Heart right ventricle (tissue), 16 donors: ENCODE data around the gene RXRB. TPM values are rescaled to one million over a fixed set of nuclear protein-coding genes. Genes with fewer than 3 reads are reported as not detected.

ENCODE experiments used
- ATAC-seq, 8 donors: fragments of 200-7000 bp; cut with Tn5 transposase; one replicate each; pipeline ENCODE4 v1.9.1; 2020; ENCODE audit warnings: mild to moderate bottlenecking in 8 of 8, moderate library complexity in 8 of 8, moderate number of reproducible peaks in 1 of 8
- DNase-seq, 2 donors: peaks; one replicate each; pipeline ENCODE4 v3.0.0-alpha.2; 2020
- H3K27ac ChIP-seq, 10 donors: fragments of 200-600 bp; sonication (generic) in 2 of 10; one replicate each; pipeline versions ENCODE4 v1.5.0 to v1.8.0; 2020 to 2022; ENCODE audit warnings: mild to moderate bottlenecking in 3 of 10
- H3K27me3 ChIP-seq, 7 donors: fragments of 200-600 bp; one replicate each; pipeline ENCODE4 v1.8.0; 2021 to 2022; ENCODE audit warnings: mild to moderate bottlenecking in 2 of 7
- H3K36me3 ChIP-seq, 9 donors: fragments of 200-600 bp; sonication (generic) in 1 of 9; one replicate each; pipeline versions ENCODE4 v1.5.0 to v1.8.0; 2020 to 2022; ENCODE audit warnings: mild to moderate bottlenecking in 2 of 9
- H3K4me1 ChIP-seq, 9 donors: fragments of 200-600 bp; sonication (generic) in 1 of 9; one replicate each; pipeline versions ENCODE4 v1.5.0 to v1.8.0; 2020 to 2022; ENCODE audit warnings: mild to moderate bottlenecking in 4 of 9
- H3K4me3 ChIP-seq, 10 donors: fragments of 200-600 bp; sonication (generic) in 2 of 10; one replicate each; pipeline versions ENCODE4 v1.5.0 to v1.8.0; 2020 to 2022; ENCODE audit warnings: mild to moderate bottlenecking in 7 of 10, moderate library complexity in 2 of 10
- H3K9me3 ChIP-seq, 11 donors: fragments of 200-600 bp in 10 of 11; sonication (generic) in 2 of 11; one replicate each; pipeline versions ENCODE4 v1.5.0 to v1.8.0; 2013 to 2022; ENCODE audit warnings: mild to moderate bottlenecking in 2 of 11, control low read depth in 1 of 11, moderate library complexity in 1 of 11
- WGBS, 2 donors: extraction: QIAGEN DNeasy Blood & Tissue Kit; methylation state at CpG; one replicate each; pipeline ENCODE4 v1.1.7; 2013; ENCODE audit warnings: inconsistent platforms in 1 of 2; 5-methylcytosine and 5-hydroxymethylcytosine counted together
- intact Hi-C, 10 donors: fragments of 100-400 bp; cut with DNase I; formaldehyde crosslinking; loops; one replicate each; pipeline versions ENCODE4 v1.11.1 to v1.14.2; 2022
- polyA plus RNA-seq, 2 donors: library from polyadenylated mRNA; stranded (reverse); fragments of 200-250 nt; gene quantifications; one replicate each; pipeline ENCODE4 v1.2.3, GENCODE V29; 2013
- total RNA-seq, 10 donors: library from RNA; stranded (reverse); fragmentation: NEBNext Ultra II Directional in 3 of 10; extraction: Animal tissue kit (Norgen Biotek cat#: 25700) in 3 of 10; gene quantifications; one replicate each; pipeline versions ENCODE4 v1.2.1 to v1.2.4, GENCODE V29; 2021 to 2023
- TF ChIP-seq, protein P1 (sequence below), 9 donors: fragments of 200-600 bp; sonication (generic) in 2 of 9; IDR thresholded peaks; one replicate each; pipeline versions ENCODE4 v1.5.0 to v1.8.0; 2021 to 2022; ENCODE audit warnings: antibody characterized with exemption in 9 of 9, mild to moderate bottlenecking in 5 of 9, moderate library complexity in 1 of 9
- donor health status: Arrhythmogenic right ventricular cardiomyopathy.
- donor health status: ischemic (EF 13 %, LVEDD 7.1; RV severe dilation, severe dysfunction).
- donor health status: healthy with polysubstance abuse.
- donor health status: DM: no; HTN: yes; CAD: no.
- donor health status: DM: no; HTN: no; CAD: no.
- donor health status: ischemic (EF 25% LVEDD 6.9; RV normal size, moderate dysfunction).
- donor health status: ischemic (EF 25% LVEDD 5.7; RV mildly dilated, moderate dysfunction).
- donor health status: healthy.
- donor health status: DM: yes; HTN: yes; CAD: no.
- donor health status: Ischemic cardiomyopathy.
- donor health status: ischemic (EF 35%, LVEDD 5.7; RV mildly dilated, moderate dysfunction).
- donor health status: nonischemic (EF 11% LVEDD 7.7; RV severe dilation, severe dysfunction).
- donor health status: DM: yes; HTN: yes; CAD: no.
- donor health status: PGD.
- donor health status: ischemic (EF 29% LVEDD 5.4; RV normal size, mild dysfunction).
- donor health status: nonischemic (EF 23%, LVEDD 6.1; RV moderate dilation, normal function).

RXRB gene
- total and polyA plus RNA-seq, 12 donors = 22.2 to 40.7 (median 33.2) TPM

DNA sequence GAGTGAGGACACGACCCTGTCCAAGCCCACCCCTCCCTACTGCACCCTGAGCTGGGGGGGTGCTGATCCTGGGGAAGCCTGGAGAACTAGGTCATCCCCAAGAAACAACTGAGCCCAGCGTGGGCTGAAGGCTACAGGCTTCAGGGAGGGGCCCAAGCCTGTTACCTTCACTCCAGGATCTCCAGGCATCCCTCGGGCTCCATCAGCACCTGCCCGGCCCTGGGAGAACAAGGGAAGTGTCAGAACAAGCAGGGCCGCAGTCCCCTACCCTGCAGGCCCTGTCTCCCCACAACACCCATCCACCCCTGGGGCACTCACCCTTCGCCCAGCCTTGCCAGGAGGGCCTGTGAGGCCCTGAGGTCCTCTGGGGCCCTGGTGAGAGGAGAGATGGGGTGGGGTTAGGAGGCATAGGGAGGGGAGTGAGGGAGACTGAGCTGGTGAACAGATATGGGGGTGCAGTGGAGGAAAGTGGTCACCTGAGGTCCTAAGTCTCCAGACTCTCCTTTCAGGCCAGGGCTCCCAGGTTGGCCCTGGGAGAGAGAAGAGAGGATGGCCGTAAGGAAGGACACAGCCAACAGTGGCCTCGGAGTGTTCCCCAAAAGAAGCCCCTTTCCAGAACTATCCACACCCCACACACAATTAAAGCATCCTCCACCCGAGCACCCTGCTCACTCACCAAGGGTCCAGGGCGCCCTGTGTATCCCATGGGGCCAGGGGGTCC is 21.6 kb downstream of the RXRB start:
- intact Hi-C loops = no loop called here
- Histone ChIP-seq H3K27me3 (no peaks in the 10 kb centered on the region), H3K4me3 (no peak overlapping the region), H3K9me3 (peaks cover 0 to 3% (median 0%) of the 10 kb centered on the region in 11 donors), H3K36me3 (no peaks in the 10 kb centered on the region), H3K4me1 (peaks cover 0 to 11% (median 0%) of the 10 kb centered on the region in 9 donors), H3K27ac (no peak overlapping the region)
- DNase-seq (no peak), ATAC-seq (no peak)
- WGBS, 2 donors = 87 to 93% methylated on average over 10 of the region's 10 CpGs
- TF ChIP-seq, protein P1, sequence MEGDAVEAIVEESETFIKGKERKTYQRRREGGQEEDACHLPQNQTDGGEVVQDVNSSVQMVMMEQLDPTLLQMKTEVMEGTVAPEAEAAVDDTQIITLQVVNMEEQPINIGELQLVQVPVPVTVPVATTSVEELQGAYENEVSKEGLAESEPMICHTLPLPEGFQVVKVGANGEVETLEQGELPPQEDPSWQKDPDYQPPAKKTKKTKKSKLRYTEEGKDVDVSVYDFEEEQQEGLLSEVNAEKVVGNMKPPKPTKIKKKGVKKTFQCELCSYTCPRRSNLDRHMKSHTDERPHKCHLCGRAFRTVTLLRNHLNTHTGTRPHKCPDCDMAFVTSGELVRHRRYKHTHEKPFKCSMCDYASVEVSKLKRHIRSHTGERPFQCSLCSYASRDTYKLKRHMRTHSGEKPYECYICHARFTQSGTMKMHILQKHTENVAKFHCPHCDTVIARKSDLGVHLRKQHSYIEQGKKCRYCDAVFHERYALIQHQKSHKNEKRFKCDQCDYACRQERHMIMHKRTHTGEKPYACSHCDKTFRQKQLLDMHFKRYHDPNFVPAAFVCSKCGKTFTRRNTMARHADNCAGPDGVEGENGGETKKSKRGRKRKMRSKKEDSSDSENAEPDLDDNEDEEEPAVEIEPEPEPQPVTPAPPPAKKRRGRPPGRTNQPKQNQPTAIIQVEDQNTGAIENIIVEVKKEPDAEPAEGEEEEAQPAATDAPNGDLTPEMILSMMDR (IDR thresholded peaks at IDR 0.05) = no peak

DNA sequence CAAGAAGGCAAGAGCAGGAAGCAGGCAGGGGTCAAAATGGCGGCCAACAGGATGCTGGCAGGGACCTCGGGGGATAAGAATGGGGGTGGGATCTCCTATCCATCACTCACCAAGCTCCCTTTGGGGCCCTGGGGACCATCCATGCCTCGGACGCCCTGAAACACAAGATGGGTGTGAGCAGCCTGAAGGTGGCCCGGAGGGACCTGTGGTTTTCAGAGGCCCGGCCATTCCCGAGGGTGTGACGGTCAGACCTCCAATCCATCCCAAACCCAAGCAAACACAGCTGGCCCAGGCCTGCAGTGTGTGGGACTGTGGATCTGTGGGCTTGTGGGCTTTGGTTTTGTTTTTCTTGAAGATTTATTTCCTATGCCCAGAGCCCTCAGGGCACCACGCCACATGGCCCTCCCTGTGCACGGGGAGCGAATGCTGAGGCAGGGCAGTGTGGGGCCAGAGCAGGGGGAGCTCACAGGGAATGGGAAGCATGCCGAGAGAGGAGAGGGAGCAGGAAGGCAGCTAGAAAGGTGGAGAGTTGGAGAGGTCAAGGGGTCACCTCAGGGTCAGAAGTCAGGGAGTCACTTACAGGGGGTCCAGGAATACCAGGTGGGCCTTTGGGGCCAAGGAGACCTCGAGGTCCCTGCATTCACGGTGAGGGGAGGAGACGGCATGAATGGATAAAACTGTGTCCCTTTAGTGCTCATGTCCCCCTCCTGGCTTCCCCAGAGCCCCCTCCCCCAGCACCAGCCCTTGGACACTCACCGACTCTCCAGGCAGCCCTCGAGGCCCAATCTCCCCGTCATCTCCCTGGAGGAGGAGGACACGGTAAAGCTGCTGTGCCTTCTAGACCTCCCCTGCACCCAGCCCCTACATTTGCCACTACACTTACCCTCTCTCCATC is 22.7 kb downstream of the RXRB start:
- no peak overlapping the region for H3K27ac ChIP-seq
- H3K4me3 ChIP-seq = no peak overlapping the region
- intact Hi-C loops = no loop called here
- 83 to 90% methylated on average over 19 of the region's 19 CpGs for WGBS, 2 donors
- H3K27me3 ChIP-seq = no peaks in the 10 kb centered on the region
- DNase-seq = no peak
- H3K4me1 ChIP-seq = no peaks in the 10 kb centered on the region
- peaks cover 0 to under 1% (median 0%) of the 10 kb centered on the region in 11 donors for H3K9me3 ChIP-seq
- ATAC-seq = no peak
- no peaks in the 10 kb centered on the region for H3K36me3 ChIP-seq
- TF ChIP-seq, protein P1 (IDR thresholded peaks at IDR 0.05) = no peak

DNA sequence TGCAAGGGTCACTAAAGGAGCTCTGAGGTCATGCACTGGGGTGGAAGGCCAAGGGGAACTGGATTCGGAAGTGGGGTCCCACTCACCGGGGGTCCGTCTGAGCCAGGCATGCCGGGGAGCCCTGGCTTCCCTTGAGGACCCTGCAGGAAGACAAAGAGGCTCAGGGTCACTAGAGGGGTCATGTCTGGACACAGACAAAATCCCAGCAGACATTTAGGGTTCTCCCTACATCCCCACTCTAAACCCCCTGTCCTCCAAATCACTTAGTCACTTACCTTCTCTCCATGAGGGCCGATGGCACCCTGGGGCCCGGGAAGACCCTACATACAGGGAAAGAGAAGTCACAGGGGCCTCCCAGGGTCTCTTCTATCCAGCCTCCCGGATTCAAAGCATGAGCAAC is 23.6 kb downstream of the RXRB start:
- TF ChIP-seq, protein P1 (IDR thresholded peaks at IDR 0.05) = no peak
- DNase-seq = no peak
- intact Hi-C loops = no loop called here
- Histone ChIP-seq H3K27ac (no peak overlapping the region), H3K27me3 (no peaks in the 10 kb centered on the region), H3K36me3 (no peaks in the 10 kb centered on the region), H3K9me3 (no peaks in the 10 kb centered on the region), H3K4me3 (no peak overlapping the region), H3K4me1 (no peaks in the 10 kb centered on the region)
- no peak for ATAC-seq
- WGBS, 2 donors = 89 to 95% methylated on average over 7 of the region's 7 CpGs

DNA sequence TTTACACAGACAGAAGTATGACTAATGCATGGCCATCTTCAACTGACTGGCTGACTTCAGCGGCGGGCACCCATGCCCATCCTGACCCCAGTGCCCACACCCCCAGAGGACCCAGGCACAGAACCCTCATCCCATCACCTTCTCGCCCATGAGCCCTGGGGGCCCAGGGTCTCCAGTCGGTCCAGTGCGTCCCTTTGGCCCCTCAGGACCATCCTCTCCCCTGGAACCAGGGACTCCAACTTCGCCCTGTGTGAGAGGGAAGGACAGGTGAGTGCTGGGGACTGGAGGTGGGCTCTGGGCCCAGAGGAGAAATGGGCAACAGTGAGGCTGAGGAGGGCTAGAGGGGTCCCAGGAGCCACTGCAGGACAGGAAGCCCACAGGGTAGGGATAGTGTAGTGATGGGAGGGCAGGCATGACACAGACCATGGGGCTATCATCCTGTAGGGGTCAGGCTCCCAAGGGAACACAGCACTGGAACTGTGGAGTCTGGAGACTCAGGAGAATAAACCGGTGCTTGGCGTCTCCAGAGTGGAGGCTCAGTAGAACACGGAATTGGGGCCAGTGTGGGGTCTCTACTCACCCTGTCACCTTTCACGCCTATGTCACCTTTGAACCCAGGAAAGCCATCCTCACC is 24.9 kb downstream of the RXRB start:
- intact Hi-C loops = no loop called here
- Histone ChIP-seq H3K9me3 (no peaks in the 10 kb centered on the region), H3K27me3 (no peaks in the 10 kb centered on the region), H3K36me3 (no peaks in the 10 kb centered on the region), H3K4me3 (no peak overlapping the region), H3K4me1 (no peaks in the 10 kb centered on the region), H3K27ac (no peak overlapping the region)
- WGBS, 2 donors = 85 to 88% methylated on average over 10 of the region's 10 CpGs
- TF ChIP-seq, protein P1 (IDR thresholded peaks at IDR 0.05) = no peak
- ATAC-seq (no peak), DNase-seq (no peak)
